H4 (cell line): ENCODE results near the gene SRY. TPM values are rescaled to one million over a fixed set of nuclear protein-coding genes. Genes with fewer than 3 reads are reported as not detected.
A peak's percentile ranks its signal among the peaks of the same experiment; 100 is the strongest.

Experiments used
- DNase-seq: peaks from one replicate; pipeline ENCODE4 v3.0.0-alpha.2; 2015; ENCODE audit warnings: low spot score
- total RNA-seq: library from RNA; depleted of rRNA; stranded (reverse); fragments of >200 nt; shearing (Covaris generic); gene quantifications from 2 replicates; pipeline ENCODE4 v1.2.3, GENCODE V29; 2014; rRNA removed

The SRY gene
- total RNA-seq = not detected in 2 replicates

DNA sequence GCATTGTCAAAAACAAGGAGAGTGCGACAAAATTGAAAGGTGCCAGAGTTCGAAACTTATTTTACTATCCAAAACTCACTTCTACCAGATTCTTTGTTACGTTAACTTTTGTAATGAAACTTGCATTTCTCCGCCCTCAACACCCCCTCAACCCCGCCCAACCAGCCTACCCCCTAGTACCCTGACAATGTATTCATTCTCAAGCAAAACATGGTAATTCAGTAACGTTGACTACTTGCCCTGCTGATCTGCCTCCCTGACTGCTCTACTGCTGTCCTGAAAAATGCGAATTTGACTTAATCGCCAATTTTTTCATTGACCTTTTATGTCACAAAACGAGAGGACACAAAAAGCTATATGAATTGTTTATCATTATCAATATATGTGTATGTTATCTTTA lies at the start of gene SRY:
Gene SRY, minus strand, starts transcription at position 83 of the 400 bp plus-strand sequence. Its CDS starts 79 bp downstream, at position 4.
- DNase-seq = no peak

DNA sequence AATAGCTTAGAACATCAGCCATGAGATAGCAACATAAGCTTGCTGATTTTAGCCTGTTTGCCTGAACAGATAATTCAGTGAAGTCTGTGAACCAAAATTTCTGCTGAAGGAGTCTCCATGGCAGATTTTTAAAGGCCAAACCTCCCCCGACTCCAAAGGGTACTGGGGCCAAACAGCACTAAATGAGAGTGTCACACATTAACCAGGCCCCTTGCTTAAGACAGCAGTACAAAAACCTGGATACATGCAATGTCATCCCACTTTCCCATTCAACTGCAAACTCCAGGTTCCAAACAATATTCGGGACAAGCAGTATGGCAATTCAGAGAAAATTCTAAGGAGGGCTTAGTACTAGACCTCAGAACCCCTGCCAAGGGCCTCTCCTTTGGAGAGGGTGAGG lies 49.6 kb upstream of the SRY start:
- DNase-seq = no peak

DNA sequence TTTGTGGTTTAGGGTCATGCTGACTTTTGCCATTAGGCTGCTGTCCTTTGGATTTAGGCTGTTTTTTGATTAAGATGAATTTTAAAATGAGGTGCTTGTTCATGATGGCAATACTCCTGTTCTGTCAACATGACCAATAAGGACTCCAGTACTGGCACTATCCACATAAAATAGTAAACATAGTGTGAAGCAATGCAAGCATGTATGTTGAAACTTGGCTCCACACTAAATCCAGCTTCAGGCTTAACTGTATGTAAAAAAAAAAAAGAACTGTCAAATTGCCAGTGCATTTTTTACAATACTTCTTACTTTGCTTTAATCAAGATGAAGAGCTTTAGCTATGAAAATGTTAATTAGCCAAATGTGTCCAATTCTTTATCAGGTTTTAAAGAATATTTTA lies 47.7 kb upstream of the SRY start:
- DNase-seq = no peak

DNA sequence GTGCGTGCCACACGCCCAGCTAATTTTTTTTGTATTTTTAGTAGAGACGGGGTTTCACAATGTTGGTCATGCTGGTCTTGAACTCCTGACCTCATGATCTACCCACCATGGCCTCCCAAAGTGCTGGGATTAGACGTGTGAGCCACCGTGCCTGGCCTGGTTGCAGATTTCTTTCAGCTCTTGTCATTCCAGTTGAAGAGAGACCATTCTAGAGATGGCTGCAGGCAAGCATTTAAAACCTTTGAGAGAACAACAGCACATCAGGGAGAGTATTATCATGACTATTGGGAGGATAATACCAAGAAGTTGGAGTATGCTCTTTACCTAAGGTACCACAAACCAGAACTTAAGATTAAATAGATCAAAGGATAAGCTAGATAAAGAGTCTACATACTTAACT lies 41.0 kb upstream of the SRY start:
- DNase-seq = no peak

DNA sequence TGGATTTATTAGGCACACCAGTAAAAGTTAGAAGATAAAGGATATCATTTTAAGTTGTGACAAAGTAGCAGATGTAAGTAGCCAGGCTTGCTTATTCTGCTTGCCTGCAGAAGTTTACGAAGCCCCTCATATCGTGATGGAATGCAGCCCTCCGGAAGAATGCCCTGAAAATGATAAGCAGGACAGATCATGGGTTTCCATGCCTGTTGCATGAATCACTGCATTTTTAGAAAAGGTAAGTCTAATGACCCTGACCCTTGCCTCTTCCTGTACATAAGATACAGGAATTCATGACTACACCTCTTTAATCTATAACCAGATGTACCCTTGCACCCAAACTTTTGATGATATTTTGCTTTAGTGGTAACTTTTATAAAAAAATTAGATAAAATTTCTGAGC lies 37.0 kb upstream of the SRY start:
- DNase-seq = no peak

DNA sequence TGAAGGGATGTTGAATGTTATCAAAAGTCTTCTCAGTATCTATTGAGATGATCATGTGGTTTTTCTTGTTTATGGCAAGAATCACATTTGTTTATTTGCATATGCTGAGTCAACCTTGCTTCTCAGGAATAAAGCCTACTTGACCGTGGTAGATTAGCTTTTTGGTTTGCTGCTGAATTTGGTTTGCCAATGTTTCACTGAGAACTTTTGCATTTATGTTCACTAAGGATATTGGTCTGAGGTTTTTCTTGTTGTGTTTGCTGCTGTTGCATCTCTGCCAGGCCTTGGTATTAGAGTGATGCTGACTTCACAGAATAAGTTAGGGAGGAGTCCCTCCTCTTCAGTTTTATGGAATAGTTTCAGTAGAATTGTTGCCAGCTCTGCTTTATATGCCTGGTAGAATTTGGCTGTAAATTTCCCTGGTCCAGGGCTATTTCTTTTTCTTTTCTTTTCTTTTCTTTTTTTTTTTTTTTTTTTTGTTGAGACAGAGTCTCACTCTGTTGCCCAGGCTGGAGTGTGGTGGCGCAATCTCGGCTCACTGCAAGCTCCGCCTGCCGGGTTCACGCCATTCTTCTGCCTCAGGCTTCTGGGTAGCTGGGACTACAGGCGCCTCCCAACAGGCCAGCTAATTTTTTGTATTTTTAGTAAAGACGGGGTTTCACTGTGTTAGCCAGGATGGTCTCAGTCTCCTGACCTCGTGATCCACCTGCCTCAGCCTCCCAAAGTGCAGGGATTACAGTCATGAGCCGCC lies 29.8 kb upstream of the SRY start:
- DNase-seq = peak; percentile 70

- peak; percentile 10 for DNase-seq
Observed at GRCh38 chrY:2800246-2800645, 12.8 kb upstream of the SRY start.

- DNase-seq = no peak
Observed at GRCh38 chrY:2797991-2798390, 10.5 kb upstream of the SRY start.

DNA sequence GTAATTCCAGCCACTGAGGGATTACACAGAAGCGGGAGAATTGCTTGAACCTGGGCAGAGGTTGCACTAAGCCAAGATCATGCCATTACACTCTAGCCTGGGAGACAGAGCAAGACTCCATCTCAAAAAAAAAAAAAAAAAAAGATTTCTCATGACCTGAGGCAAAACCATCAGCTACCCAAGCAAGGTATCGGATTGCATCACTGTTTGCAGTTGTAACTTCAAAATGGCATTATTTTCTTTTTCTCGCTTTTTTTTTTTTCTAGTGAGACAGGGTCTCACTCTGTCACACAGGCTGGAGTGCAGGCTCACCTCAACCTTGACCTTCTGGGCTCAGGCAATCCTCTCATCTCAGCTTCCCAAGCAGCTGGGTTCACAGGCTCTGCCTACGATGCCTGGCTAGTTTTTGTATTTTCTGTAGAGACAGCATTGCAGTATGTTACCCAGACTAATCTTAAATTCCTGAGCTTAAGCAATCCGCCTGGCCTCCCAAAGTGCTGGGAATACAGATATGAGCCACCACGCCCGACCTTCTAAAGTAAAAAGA lies 9.6 kb upstream of the SRY start:
- DNase-seq = no peak

DNA sequence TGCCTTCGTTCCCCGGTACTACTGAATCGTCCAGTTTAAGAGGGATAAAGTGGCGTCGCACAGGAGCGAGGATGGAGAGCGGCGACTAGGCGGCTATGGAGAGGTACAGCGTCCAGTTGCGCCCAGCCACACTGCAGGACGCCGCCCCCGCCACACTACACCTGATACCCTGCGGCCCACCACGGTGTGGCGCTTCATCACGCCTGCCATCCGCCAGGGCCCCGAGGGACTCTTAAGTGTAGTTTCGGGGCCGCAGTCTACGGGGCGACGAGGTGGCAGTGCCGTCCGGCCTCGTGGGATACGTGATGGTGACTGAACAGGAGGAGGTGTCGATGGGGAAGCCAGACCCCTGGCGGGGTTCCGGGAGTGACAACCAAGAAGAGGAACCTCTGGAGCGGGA lies 2.3 kb upstream of the SRY start:
- DNase-seq = no peak

DNA sequence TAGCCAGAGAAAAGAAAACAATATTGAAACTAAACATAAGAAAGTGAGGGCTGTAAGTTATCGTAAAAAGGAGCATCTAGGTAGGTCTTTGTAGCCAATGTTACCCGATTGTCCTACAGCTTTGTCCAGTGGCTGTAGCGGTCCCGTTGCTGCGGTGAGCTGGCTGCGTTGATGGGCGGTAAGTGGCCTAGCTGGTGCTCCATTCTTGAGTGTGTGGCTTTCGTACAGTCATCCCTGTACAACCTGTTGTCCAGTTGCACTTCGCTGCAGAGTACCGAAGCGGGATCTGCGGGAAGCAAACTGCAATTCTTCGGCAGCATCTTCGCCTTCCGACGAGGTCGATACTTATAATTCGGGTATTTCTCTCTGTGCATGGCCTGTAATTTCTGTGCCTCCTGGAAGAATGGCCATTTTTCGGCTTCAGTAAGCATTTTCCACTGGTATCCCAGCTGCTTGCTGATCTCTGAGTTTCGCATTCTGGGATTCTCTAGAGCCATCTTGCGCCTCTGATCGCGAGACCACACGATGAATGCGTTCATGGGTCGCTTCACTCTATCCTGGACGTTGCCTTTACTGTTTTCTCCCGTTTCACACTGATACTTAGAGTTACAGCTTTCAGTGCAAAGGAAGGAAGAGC lies 488 bp downstream of the SRY start:
- DNase-seq = no peak

Other genes with a start within 250 kb of the SRY start
- 424 and 461 TPM in 2 replicates for gene RPS4Y1, start 53.9 kb upstream of the SRY start, total RNA-seq
- gene ZFY, start 147.7 kb upstream of the SRY start, total RNA-seq = 6.2 and 8.2 TPM in 2 replicates